OCI-LY1 (cell line): Measurements from ENCODE around the gene SHISA3.
A peak's percentile ranks its signal among the peaks of the same experiment; 100 is the strongest.

Experiments used
- H2AFZ ChIP-seq: fragments of 200-600 bp; sonication (generic), shearing (Covaris generic); 2 replicates; pipeline ENCODE4 v1.6.0; 2014; ENCODE audit warnings: antibody characterized with exemption, mild to moderate bottlenecking, low read length
- H3F3A ChIP-seq: fragments of 200-600 bp; sonication (generic), shearing (Covaris generic); 2 replicates; pipeline ENCODE4 v1.6.0; 2014; ENCODE audit warnings: mild to moderate bottlenecking, antibody characterized with exemption, low read length, moderate library complexity; ENCODE audit not compliant: insufficient read depth
- H3K27ac ChIP-seq: fragments of 200-600 bp; sonication (generic); 2 replicates; pipeline ENCODE4 v1.5.1; 2014; ENCODE audit warnings: low read length, mixed run types, mild to moderate bottlenecking, low read depth; ENCODE audit not compliant: poor library complexity, severe bottlenecking
- H3K27me3 ChIP-seq: fragments of 200-600 bp; sonication (generic); 2 replicates; pipeline ENCODE4 v1.6.0; 2014; ENCODE audit warnings: antibody characterized with exemption, mild to moderate bottlenecking, low read length, moderate library complexity; ENCODE audit not compliant: insufficient read depth
- H3K36me3 ChIP-seq: fragments of 200-600 bp; sonication (generic); 2 replicates; pipeline ENCODE4 v1.6.1; 2014; ENCODE audit warnings: mild to moderate bottlenecking, antibody characterized with exemption, low read length, moderate library complexity, mixed read lengths; ENCODE audit not compliant: insufficient read depth
- H3K4me1 ChIP-seq: fragments of 200-600 bp; sonication (generic); 2 replicates; pipeline ENCODE4 v1.5.1; 2014; ENCODE audit warnings: mild to moderate bottlenecking, low read length, moderate library complexity; ENCODE audit not compliant: insufficient read depth, severe bottlenecking
- H3K4me2 ChIP-seq: fragments of 200-600 bp; sonication (generic), shearing (Covaris generic); 2 replicates; pipeline ENCODE4 v1.6.1; 2014; ENCODE audit warnings: low read length
- H3K4me3 ChIP-seq: fragments of 200-600 bp; sonication (generic); 2 replicates; pipeline ENCODE4 v1.5.1; 2014; ENCODE audit warnings: low read length, low read depth, mild to moderate bottlenecking, mixed read lengths; ENCODE audit not compliant: poor library complexity, severe bottlenecking
- H3K79me2 ChIP-seq: fragments of 200-600 bp; shearing (Covaris generic); 2 replicates; pipeline ENCODE4 v1.6.1; 2016; ENCODE audit warnings: mixed run types, low read length, mixed read lengths; ENCODE audit not compliant: insufficient read depth
- H3K9ac ChIP-seq: fragments of 200-600 bp; sonication (generic), shearing (Covaris generic); 2 replicates; pipeline ENCODE4 v1.6.1; 2014; ENCODE audit warnings: mild to moderate bottlenecking, low read length, mixed read lengths
- H3K9me2 ChIP-seq: fragments of 200-600 bp; sonication (generic), shearing (Covaris generic); 2 replicates; pipeline ENCODE4 v1.6.1; 2014; ENCODE audit warnings: low read depth, mild to moderate bottlenecking, low read length, mixed read lengths
- H3K9me3 ChIP-seq: fragments of 200-600 bp; shearing (Covaris generic); 2 replicates; pipeline ENCODE4 v1.6.1; 2014; ENCODE audit warnings: low read length, mixed read lengths
- H4K20me1 ChIP-seq: fragments of 200-600 bp; sonication (generic), shearing (Covaris generic); 2 replicates; pipeline ENCODE4 v1.6.0; 2016; ENCODE audit warnings: mild to moderate bottlenecking, low read length; ENCODE audit not compliant: insufficient read depth
- EZH2 ChIP-seq: fragments of 200-600 bp; sonication (generic), shearing (Covaris generic); IDR thresholded peaks from 2 replicates; pipeline ENCODE4 v1.8.0; 2017; ENCODE audit warnings: borderline replicate concordance, mixed run types, mild to moderate bottlenecking, antibody characterized with exemption, low read length, moderate library complexity, mixed read lengths
- TF ChIP-seq, protein P1 (sequence below): fragments of 200-600 bp; sonication (generic), shearing (Covaris generic); IDR thresholded peaks from 2 replicates; pipeline ENCODE4 v1.5.1; 2017; ENCODE audit warnings: mild to moderate bottlenecking, antibody characterized with exemption, low read length, moderate library complexity, mixed read lengths

The SHISA3 gene

DNA sequence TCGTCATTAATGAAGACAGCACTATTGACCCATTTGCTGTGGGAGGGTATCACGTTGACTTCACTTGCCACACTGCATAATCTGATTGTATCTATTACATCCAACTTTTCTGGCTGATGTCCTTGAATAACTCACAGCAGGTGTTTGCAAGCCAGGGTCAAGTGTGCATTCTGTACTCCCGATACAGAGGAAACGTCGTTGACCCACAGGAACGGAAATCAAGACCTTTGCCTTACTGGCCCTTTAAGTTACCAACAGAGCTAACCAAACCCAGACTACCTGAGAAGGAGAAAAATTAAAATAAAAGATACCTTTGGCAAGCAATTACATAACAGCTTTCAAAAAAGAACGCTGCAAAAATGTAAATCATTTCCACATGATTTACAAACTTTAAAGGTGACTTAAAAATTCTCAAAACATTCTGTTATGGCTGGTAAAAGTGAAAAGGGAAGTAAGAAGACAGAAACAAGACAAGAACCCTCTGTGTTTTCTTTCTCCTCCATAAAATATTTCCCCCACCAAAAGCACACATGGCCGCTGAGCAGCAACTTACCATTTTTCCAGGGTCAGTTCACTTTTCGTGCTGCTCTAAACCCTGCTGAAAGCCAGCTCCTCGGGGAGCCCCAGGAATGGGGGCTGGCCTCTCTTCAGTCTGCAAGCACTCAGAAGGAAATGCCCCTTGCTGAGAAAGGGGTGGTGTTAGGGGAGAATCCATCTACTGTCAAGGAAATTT, 6.5 kb upstream of the SHISA3 start:
- Histone ChIP-seq H3K4me1 (peaks cover 15% of the 10 kb centered on the region), H3K79me2 (no peaks in the 10 kb centered on the region), H3K9me2 (no peaks in the 10 kb centered on the region), H3K27me3 (no peaks in the 10 kb centered on the region), H3F3A (no peaks in the 10 kb centered on the region), H2AFZ (peak overlapping the region; percentile 93), H3K9ac (peak overlapping the region; percentile 12; the same call in 1 of the 2 replicates), H4K20me1 (no peaks in the 10 kb centered on the region), H3K36me3 (no peaks in the 10 kb centered on the region), H3K9me3 (no peaks in the 10 kb centered on the region), H3K4me2 (peak overlapping the region; percentile 43), H3K27ac (no peak overlapping the region), H3K4me3 (peak overlapping the region; percentile 7)
- TF ChIP-seq, protein P1, sequence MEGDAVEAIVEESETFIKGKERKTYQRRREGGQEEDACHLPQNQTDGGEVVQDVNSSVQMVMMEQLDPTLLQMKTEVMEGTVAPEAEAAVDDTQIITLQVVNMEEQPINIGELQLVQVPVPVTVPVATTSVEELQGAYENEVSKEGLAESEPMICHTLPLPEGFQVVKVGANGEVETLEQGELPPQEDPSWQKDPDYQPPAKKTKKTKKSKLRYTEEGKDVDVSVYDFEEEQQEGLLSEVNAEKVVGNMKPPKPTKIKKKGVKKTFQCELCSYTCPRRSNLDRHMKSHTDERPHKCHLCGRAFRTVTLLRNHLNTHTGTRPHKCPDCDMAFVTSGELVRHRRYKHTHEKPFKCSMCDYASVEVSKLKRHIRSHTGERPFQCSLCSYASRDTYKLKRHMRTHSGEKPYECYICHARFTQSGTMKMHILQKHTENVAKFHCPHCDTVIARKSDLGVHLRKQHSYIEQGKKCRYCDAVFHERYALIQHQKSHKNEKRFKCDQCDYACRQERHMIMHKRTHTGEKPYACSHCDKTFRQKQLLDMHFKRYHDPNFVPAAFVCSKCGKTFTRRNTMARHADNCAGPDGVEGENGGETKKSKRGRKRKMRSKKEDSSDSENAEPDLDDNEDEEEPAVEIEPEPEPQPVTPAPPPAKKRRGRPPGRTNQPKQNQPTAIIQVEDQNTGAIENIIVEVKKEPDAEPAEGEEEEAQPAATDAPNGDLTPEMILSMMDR = no peak
- no peak for TF ChIP-seq EZH2

DNA sequence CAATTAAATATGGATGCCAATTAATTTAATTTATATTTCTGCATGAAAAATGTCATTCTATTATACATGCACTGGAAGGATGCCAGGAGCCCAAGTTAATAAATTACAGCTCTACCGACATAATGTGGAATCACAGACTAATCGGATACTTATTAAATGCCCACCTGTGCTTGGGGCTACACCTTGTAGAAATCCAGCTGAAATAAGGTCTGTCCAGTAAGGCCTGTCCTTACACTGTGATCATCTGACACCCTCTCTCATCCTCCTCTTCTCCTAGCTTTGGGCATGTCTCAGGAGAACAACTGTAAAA, 6.0 kb upstream of the SHISA3 start:
- H3K79me2 ChIP-seq = no peaks in the 10 kb centered on the region
- H2AFZ ChIP-seq = no peak overlapping the region; the same call in 1 of the 2 replicates
- no peak overlapping the region for H3K9ac ChIP-seq
- peaks cover 15% of the 10 kb centered on the region for H3K4me1 ChIP-seq
- peak overlapping the region; percentile 43; the same call in 1 of the 2 replicates for H3K4me2 ChIP-seq
- no peaks in the 10 kb centered on the region for H3K9me2 ChIP-seq
- no peak overlapping the region for H3K4me3 ChIP-seq
- H3K36me3 ChIP-seq = no peaks in the 10 kb centered on the region
- H3K27ac ChIP-seq = no peak overlapping the region
- H4K20me1 ChIP-seq = no peaks in the 10 kb centered on the region
- TF ChIP-seq EZH2 = no peak
- TF ChIP-seq, protein P1 = no peak
- H3F3A ChIP-seq = no peaks in the 10 kb centered on the region
- H3K27me3 ChIP-seq = no peaks in the 10 kb centered on the region
- no peaks in the 10 kb centered on the region for H3K9me3 ChIP-seq

DNA sequence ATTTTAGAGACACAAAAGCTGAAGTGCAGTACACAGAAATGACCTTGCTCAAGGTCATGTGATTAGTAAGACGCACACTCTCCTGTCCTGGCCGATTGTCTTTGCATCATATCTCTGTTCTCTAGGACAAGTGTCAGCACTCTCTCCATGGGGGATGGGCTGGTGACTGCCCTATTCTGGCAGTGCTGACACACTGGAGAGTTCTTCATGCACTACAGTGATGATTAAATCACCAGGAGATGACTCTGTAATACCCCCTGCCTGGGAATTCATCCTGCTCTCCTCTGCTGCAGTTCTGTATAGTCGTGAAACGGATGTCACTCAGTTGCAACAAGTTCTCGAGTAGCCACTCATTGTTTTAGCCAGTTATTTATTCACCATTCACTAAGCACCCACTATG, 5.3 kb upstream of the SHISA3 start:
- H2AFZ ChIP-seq = no peak overlapping the region
- TF ChIP-seq, protein P1 = no peak
- no peak for TF ChIP-seq EZH2
- no peaks in the 10 kb centered on the region for H3K9me2 ChIP-seq
- no peaks in the 10 kb centered on the region for H3K36me3 ChIP-seq
- no peak overlapping the region for H3K4me3 ChIP-seq
- no peaks in the 10 kb centered on the region for H3K27me3 ChIP-seq
- no peak overlapping the region for H3K27ac ChIP-seq
- H3K79me2 ChIP-seq = no peaks in the 10 kb centered on the region
- H3F3A ChIP-seq = no peaks in the 10 kb centered on the region
- H4K20me1 ChIP-seq = no peaks in the 10 kb centered on the region
- peaks cover 22% of the 10 kb centered on the region for H3K4me1 ChIP-seq
- no peaks in the 10 kb centered on the region for H3K9me3 ChIP-seq
- no peak overlapping the region for H3K9ac ChIP-seq
- H3K4me2 ChIP-seq = no peak overlapping the region
